Measurements from ENCODE around the gene CLIC5.

The CLIC5 gene

DNA sequence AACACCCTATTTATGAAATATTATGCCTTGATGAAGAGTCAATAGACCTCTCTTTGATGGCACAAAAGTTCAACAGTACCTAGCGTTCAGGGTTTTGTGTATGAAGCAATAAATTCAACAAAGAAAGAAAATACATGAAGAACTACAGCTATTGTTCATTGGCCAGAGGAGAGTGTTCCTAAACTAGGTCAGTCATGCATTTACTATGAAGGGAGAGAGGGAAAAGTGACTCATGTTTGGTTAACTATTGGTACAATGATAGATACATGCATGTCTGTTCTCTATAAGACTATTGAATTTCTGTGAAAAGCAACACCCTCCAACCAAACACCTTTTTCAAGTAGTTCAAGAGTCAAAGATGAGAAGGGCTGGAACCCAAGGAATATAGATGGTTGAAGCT is 50.7 kb downstream of the CLIC5 start:
- no peak for DNase-seq (ENCODE audit: low spot score)

DNA sequence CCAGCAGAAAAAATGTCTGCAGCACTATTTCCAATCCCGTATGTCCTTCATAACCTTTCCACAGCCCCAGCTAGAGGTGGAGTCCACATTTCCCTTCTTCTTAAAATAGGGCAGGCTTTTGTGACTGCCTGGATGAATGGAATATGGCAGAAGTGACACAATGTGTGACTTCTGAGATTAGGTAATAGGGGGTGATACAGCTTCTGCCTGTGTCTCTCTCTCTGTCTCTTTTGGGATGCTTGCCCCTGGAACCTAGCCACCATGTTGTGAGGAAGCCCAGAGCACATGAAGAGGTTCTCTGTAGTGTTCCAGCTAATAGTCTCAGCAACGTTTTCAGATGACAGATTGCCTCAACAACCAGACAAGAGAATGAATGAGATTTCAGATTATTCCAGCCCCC is 51.4 kb downstream of the CLIC5 start:
- DNase-seq (ENCODE audit: low spot score), result no peak

DNA sequence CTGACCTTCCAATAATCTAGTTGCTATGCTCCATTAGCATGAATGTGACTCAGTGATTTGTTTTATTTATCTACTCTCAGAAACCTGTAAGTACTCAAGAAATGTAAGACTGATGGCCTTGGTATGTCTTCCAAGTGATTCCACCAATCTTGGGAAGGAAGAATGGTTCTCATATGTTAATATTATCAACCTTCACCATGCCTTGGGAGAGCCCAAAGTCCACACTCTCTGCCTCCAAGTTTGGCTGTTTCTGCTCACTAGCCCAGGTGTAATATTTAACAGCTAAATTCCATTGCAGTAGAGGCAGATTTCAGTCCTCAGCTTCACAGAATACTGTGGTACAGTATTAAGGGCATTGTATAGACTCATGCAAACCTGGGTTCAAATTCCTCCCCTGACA is 51.8 kb downstream of the CLIC5 start:
- no peak for DNase-seq (ENCODE audit: low spot score)

GRCh38 chr6:45961125-45961524 is 54.5 kb downstream of the CLIC5 start:
- no peak for DNase-seq (ENCODE audit: low spot score)

- no peak for DNase-seq (ENCODE audit: low spot score)
These were observed 56.0 kb downstream of the CLIC5 start for GRCh38 chr6:45959534-45960145.

DNA sequence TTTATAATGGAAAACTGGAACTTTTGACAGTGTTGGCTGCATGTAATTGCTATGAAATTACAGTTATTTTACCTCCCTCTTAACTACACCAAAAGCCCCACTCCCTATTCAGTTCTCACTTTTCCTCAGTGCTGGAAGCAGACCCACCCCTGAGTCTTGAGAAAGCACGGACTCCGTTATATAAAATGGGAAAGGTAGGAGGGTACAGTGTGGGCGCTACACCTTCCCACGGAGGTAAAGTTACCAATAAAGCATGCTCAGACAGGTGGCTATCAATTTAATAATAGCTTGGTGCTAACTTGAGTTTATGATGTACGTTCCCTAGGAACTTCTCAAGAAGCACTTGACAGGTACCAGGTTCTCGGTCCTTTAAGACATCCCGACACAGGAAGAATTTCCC is 59.0 kb downstream of the CLIC5 start:
- no peak for DNase-seq (ENCODE audit: low spot score)

DNA sequence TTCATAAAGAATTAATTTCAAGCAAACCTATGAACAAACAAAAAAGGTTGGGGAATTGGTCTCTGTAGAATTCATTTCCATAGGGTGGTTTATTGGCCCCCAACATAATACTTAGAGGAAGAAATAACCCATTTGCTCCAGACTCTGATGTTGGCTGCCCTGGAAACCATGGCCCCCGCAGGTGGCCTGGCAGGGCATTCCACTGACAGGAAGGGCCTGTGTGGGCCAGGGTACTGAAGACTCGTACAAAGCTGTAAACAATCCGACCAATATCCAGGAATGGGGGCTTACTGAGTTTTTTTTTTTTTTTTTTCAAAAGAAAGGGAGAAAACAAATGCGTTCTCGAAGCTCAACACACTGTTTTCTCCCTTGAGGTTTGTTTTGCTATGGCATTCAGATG is 59.5 kb downstream of the CLIC5 start:
- DNase-seq (ENCODE audit: low spot score), result no peak

DNA sequence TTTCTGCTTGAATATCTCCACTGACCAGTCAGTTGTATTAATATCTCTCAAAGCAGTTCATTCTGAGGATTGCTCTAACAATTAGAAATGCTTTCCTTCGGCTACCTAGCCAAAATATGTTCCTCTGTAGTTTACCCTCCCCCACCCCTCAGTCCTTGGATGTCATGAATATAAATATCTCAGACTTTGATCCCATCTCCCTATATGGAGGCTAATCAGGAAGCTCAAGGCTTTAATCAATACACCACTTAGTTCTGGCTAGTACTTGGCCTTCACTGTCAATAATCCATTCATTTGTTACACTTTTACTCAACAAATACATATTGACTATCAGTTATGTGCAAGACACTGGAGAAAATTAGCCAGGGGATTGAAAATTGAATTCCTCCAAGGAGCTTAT is 60.1 kb downstream of the CLIC5 start:
- no peak for DNase-seq (ENCODE audit: low spot score)

DNA sequence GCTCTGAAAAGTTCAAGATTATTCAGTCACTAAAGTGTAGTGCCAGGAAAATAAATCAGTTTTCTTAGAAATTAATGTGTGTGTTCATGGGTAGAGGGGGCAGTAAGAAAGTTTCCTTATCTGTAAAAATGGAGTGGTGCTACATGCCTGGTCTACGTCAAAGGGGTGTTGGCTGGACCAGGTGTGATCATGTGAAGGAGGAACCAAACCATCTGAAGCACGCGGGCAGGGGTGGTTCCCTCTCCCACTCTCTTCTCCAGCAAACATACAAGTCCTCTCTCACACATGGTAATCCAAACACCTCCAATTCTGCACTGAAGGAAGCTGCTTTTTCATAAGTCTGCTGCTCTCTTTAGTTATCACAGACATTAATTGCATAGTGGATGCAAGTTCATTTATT is 63.1 kb downstream of the CLIC5 start:
- no peak for DNase-seq (ENCODE audit: low spot score)

GRCh38 chr6:45952168-45952529 is 63.5 kb downstream of the CLIC5 start:
- DNase-seq (ENCODE audit: low spot score), result no peak

GRCh38 chr6:45951321-45952167 is 64.1 kb downstream of the CLIC5 start:
- no peak for DNase-seq (ENCODE audit: low spot score)

DNA sequence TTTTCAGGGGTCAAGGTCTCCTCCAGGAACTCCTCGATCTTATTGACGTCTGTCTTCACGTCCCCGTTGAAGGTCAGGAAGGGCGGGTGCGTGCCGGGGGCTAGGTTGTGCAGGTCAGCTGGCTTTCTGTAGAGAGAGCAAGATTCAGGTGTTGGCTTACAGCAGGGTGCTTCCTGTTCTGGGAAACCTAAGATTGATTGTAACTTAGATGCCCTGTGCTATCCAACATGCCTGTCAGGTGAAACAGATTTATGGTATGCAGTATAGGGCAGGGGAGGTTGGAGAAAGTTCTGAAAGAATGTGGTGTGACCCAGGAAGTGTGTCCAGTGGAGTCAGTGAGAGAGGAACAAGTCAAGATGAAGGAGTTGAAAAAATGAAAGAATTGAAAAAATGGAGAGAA is 66.4 kb downstream of the CLIC5 start:
- no peak for DNase-seq (ENCODE audit: low spot score)

GRCh38 chr6:45947807-45948206 is 67.9 kb downstream of the CLIC5 start:
- DNase-seq (ENCODE audit: low spot score), result no peak

- no peak for DNase-seq (ENCODE audit: low spot score)
These were observed 68.8 kb downstream of the CLIC5 start for GRCh38 chr6:45946887-45947286.

DNA sequence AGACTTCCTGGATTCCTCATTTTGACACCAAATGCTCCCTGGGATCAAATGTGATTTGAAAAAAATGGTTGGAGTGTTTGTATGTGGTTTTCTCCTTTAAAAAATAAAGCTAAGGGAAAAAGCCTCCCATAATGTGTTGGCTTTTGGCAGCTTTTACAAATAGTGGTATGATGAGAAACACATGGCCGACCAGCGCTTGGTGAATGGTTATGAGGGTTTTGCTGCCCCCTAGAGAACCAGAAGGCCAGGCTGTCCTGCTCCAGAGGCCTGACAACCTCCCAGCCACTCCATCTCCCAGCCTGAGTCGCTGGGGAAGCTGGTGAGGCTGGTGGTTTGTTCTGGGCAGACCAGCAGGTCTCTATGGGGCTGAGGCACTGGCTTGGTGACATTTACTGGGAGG is 69.3 kb downstream of the CLIC5 start:
- no peak for DNase-seq (ENCODE audit: low spot score)

DNA sequence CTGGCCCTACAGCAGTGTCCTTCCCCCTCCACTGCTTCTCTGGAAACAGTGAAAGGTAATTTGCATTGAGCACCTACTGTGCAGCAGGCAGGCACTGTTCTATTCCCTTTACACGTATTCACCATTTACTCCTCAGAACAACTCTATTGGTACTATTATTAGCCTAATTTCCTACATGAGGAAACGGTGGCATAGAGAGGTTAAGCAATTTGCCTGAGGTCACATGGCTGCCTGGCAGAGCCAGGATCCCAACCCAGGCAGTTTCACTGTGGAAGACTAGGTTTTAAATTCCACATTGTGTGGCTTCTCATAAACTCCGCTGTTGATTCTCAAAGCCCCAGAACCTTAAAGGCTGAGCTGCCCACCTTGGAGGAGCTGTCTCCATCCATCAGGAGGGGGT is 72.7 kb downstream of the CLIC5 start:
- DNase-seq (ENCODE audit: low spot score), result no peak

- no peak for DNase-seq (ENCODE audit: low spot score)
These were observed 81.8 kb downstream of the CLIC5 start for GRCh38 chr6:45933855-45934254.

DNA sequence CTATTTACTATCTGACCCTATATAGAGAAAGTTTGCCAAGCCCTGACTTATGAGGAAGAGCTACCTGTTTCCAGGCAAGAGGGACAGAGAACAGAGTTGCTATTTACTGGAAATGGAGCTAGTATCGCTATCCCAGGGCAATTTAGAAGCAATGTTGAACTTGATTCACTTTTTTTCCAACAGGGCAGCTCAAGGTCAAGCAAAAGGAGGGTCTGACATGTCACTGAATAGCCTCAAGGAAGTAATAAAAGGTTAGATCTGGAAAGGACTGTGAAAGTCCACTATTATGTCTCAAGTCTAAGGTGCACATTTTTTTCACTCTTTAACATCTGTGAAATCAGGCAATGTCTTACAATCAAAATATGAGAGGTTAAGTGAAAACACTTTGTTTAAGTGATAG is 84.4 kb downstream of the CLIC5 start:
- DNase-seq (ENCODE audit: low spot score), result no peak

GRCh38 chr6:45930420-45931040 is 85.1 kb downstream of the CLIC5 start:
- DNase-seq (ENCODE audit: low spot score), result peak; percentile 78

- no peak for DNase-seq (ENCODE audit: low spot score)
These were observed 86.0 kb downstream of the CLIC5 start for GRCh38 chr6:45929421-45930361.

GRCh38 chr6:45928721-45929305 is 86.8 kb downstream of the CLIC5 start:
- no peak for DNase-seq (ENCODE audit: low spot score)

Measured in ecto neural progenitor cell (in vitro differentiated cells).